SKM-1 (cell line): Measurements from ENCODE around the gene PPTC7.
"Not testable (repeated sequence)": the region's sequence is repeated elsewhere in the genome, so short reads cannot be mapped to it uniquely, and the experiment has no call there.

Experiments
- DNase-seq: peaks from one replicate; lab custom pipeline; 2025; ENCODE audit not compliant: unreplicated experiment; lab: John Stamatoyannopoulos, UW

PPTC7 gene

DNA sequence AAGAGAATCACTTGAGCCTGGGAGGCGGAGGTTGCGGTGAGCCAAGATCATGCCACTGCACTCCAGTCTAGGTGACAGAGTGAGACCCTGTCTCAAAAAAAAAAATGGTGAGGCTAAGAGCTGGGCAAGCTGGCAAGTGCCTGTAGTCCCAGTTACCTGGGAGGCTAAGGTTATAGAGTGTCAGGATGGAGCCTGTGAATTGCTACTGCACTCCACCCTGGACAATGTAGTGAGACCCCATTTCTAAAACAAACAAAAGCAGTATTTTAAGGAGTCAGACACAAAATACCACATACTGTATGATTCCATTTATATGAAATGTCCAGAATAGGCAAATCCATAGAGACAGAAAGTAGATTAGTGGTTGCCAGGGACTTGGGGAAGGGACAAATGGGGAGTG is 4.0 kb upstream of the PPTC7 start:
- DNase-seq: not testable (repeated sequence)

DNA sequence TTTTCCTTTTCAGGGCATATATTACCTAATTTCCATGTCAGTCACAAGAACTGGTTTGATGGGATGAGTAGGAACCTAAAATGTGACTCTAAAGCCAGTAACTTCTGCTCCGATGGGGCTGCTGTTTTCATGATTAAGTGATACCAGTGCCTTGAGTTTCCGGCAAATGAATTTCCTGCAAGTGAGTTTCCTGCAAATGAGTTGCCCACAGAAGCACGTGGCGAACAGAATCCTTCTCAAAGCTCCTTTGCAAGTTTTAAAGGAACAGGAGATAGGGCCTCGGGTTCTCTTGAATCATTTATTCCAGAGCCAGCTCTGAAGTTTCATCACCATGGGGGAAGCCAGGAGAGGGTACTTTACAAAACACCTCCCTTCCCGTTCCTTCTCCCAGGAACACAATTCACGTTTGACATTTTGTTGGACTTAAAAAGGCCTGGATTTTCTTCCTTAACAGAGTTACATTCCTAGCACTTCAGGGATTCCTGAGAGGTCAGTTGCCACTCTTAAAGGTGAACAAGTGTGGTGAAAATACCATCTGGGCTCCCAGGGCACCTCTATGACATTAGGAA is 2.2 kb upstream of the PPTC7 start:
- no peak for DNase-seq

DNA sequence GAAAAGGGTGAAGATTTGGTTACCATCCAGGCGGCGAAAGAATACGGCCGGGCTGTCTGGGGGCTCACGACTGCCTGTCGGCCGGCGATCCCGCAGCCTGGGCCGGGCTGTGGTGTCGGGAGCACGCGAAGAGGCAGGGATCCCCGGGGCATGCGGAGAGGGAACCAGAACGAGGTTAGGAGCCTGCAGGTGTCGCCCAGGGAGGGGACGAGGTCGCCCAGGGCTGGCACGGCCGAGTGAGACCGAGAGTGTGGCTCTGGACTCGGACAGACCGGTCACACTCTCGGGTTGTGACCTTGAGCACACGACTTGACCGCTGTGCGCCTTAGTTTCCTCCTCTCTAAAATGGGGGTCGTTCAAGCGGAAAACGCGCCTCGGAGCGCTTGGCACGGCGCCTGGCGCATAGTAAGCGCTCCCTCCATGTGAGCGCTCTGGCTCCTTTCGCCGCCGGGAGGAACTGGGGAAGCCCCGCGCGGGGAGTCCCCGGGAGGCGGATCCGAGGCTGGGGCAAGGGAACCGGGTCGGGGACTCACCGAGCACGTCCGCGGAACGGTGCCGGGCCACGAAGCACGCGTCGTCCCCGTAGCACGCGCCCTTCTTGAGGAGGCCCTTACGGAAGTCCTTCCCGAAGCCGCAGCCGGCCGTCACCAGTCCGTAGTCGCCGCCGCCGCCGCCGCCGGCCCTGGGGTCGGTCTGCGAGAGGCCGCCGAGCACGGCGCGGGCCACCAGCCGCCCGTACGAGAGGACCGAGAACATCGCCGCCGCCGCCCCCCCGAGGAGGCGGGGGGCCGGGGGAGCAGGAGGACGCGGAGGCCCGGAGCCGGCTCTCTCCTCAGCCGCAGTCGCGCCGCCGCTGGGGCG is 612 bp downstream of the PPTC7 start:
- DNase-seq: no peak

DNA sequence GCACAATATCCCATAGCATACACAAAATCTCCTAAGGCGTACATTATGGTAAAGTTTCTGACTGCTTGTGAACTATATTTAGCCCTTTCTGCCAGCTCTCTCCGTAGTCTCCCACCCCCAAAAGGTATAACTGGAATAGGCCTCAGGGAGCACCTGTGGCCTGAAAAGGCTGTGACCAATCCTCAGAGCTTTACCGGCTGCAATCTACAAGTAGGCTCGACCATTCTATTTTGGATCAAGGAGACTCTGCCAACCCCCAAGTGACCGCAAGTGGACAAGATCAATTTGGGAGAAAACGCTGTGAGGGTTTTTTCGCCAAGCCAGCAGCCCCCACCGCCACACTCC is 1.2 kb downstream of the PPTC7 start:
- DNase-seq: no peak

DNA sequence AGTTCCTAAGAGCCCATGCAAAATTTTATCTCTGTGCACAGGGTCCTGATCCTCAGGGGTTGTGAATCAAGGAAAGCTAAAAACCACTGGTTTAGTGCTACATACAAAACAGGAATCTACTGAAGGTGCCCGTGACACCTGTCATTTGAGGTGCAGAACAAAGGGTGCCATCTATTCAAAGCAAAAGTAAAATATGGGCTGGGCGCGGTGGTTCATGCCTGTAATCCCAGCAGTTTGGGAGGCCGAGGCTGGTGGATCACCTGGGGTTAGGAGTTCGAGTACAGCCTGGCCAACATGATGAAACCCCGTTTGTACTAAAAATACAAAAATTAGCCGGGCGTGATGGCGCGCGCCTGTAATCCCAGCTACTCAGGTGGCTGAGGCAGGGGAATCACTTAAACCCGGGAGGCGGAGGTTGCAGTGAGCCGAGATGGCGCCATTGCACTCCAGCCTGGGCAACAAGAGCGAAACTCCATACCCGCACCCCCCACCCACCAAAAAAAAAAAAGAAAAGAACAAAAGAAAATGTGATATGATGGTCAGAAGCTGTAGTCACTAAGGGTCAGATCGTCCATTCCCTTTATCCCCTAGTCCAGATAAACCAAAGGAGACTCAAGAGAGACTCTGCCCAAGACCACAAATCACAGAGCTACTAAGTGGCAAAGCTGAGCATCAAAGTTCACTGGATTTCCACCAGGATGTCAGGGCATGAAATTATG is 3.4 kb downstream of the PPTC7 start:
- DNase-seq: no peak

DNA sequence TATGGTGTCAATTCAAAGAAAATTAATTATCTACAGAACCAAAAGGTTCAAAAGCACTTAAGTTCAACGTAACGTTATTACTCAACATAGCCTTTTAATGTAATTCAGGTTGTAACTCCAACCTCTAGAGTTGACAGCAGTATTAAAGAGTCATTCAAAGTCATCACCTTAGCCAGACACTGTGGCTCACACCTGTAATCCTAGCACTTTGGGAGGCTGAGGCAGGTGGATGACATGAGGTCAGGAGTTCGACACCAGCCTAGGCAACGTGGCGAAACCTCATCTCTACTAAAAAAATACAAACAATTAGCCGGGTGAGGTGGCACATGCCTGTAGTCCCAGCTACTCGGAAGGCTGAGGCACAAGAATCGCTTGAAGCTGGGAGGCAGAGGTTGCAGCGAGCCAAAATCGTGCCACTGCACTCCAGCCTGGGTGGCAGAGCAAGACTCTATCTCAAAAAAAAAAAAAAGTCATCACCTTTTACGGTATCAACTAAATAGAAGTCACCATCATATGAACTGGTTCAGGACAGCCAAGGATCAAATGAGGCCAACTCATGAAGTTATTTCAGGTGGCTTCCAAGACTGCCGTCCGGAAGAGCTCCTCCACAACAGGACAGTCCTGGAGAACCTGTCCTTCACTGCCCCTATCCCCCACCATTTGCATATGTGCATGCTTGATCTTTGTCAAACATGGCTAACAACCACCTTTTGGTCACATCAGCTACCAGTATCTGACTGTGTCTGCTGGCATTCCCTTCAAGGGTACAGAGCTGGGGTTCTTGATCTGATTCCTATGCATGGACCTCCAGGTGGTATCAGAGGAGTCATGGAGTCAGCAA is 4.2 kb downstream of the PPTC7 start:
- no peak for DNase-seq

- no peak for DNase-seq
These were observed 5.0 kb downstream of the PPTC7 start for GRCh38 chr12:110577864-110578693.

DNA sequence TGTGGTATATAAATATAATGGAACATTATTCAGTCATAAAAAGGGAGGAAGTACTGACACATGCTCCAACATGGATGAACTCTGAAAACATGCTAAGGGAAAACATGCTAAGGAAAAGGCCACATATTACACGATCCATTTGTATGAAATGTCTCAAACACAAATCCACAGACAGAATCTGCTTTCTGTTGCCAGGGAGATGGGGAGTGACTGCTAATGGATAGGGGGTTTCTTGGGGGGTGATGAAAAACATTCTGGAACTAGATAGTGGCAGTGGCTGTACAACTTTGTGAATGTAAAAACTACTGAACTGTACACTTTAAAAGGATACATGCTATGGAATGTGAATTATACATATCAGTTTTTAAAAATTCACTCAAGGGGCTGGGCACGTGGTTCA is 6.6 kb downstream of the PPTC7 start:
- no peak for DNase-seq

GRCh38 chr12:110575326-110575725 is 7.8 kb downstream of the PPTC7 start:
- DNase-seq: no peak

DNA sequence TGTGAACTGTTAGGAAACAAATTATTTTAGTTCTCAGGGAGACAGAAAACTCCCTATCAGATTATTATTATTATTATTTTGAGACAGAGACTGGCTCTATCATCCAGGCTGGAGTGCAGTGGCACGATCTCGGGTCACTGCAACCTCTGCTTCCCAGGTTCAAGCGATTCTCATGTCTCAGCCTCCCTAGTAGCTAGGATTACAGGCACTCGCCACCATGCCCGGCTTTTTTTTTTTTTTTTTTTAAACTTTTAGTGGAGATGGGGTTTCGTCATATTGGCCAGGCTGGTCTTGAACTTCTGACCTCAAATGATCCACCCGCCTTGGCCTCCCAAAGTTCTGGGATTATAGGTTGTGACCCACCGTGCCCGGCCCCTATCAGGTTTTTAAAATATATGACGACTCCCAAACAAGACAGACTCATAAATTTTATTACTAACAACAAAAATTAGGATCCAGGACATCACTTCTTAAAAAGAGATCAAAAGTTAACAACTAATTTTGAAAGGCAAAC is 8.3 kb downstream of the PPTC7 start:
- DNase-seq: not testable (repeated sequence)

GRCh38 chr12:110574044-110574443 is 9.1 kb downstream of the PPTC7 start:
- DNase-seq: no peak

DNA sequence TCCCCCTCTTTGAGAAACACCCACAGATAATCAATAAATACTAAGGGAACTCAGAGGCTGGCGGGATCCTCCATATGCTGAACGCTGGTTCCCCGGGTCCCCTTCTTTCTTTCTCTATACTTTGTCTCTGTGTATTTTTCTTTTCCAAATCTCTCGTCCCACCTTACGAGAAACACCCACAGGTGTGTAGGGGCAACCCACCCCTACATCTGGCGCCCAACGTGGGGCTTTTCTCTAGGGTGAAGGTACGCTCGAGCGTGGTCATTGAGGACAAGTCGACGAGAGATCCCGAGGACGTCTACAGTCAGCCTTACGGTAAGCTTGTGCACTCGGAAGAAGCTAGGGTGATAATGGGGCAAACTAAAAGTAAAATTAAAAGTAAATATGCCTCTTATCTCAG is 12.3 kb downstream of the PPTC7 start:
- DNase-seq: not testable (repeated sequence)

- not testable (repeated sequence) for DNase-seq
These were observed 13.3 kb downstream of the PPTC7 start for GRCh38 chr12:110569838-110570237.

DNA sequence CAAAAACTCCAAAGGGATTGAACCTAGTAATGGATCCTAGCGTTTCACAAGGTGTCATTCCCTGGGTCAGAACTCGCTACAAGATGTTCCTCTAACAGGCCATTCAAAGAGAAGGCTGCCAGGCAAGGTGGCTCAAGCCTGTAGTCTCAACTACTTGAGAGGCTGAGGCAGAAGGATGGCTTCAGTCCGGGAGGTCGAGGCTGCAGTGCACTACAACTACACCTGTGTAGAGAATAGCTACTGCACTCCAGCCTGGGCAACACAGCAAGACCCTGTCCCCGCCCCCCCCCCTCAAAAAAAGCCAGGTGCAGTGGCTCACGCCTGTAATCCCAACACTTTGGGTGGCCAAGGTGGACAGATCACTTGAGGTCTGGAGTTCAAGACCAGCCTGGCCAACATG is 14.4 kb downstream of the PPTC7 start:
- no peak for DNase-seq

DNA sequence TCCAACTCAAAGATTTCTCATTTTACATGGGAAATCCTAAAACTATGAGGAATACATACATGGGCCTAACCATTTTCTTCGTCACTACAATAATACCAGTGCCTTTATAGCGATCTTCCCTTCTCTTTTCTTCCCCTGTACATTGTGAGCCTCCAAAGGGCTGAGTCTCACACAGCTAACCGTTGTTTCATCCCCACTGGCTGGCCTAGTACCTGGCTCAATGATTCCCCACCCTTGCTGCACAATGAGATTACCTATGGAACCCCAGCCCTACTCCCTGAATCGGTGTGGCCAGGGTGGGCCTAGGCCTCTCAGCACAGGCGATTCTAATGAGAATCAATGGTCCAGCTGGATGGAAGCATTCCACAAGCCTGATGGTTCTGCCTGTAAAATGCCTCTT is 16.1 kb downstream of the PPTC7 start:
- no peak for DNase-seq

DNA sequence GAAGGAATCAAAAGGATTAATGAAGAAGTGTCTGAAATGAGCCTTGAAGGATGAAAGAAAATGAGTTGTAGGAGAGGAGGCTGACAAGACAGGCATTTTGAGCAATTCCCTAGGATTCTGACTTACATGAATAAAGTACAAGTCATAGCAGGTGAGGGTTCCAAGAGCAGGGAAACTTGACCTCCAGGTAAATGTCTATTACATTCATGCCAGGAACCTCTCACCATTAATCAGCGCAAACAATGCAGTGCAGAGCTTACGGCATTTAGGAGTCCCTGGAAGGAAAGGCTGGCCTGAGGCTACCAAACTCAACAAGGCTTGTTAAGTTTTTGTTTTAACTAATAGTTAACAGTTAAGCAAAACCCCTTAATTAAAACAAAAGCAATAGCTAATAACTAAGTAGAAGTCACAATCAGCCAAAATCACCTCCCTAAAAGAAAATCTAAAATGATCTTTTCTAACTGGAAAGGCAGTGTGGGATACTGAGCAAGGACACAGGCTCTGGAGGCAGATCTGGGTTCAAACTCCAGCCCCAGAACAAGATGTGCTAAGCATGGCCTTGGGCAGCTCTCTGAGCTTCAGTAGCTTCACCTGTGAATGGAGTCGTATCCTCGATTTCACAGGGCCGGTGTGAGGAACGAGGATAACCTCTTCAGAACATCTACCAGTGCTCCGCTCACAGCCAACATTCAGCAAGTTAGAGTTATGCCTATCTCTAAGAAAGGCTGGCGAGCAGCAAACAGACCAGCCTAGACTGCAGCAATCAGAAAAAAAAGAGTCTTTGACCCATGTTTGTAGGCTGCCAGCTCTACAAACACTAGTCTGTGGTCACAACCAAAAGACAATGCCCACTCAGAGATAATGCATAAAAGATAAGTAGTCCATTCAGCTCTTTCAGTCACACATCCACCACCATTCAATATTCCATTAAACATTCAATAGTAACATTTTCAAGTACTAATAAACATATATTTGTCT is 16.9 kb downstream of the PPTC7 start:
- DNase-seq: no peak

DNA sequence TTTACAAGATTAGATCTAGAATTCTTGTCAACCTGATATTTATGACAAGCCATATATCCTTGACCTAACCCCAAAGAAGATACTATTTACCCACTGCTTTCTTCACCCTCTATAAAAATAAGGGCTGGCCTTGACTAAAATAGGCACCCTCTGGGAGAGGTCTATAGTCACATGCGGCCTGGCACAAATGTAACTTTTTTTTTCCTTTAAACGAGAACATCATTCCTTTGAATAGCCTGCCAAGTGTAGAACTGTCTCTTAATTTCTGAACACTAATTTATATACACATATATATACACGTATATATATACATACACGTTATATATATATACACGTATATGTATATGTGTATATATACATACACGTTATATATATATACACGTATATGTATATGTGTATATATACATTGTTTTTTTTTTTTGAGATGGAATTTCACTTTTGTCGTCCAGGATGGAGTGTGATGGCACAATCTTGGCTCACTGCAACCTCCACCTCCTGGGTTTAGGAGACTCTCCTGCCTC is 18.6 kb downstream of the PPTC7 start:
- no peak for DNase-seq

- no peak for DNase-seq
These were observed 19.2 kb downstream of the PPTC7 start for GRCh38 chr12:110563702-110564470.
